Measurements from ENCODE around the gene OSTN. TPM values are rescaled to one million over a fixed set of nuclear protein-coding genes. Genes with fewer than 3 reads are reported as not detected.
"Not testable (repeated sequence)": the region's sequence is repeated elsewhere in the genome, so short reads cannot be mapped to it uniquely, and the experiment has no call there.

The OSTN gene
- total RNA-seq, 2 donors from 2014 or later, result 0.09 TPM; not detected in 1

DNA sequence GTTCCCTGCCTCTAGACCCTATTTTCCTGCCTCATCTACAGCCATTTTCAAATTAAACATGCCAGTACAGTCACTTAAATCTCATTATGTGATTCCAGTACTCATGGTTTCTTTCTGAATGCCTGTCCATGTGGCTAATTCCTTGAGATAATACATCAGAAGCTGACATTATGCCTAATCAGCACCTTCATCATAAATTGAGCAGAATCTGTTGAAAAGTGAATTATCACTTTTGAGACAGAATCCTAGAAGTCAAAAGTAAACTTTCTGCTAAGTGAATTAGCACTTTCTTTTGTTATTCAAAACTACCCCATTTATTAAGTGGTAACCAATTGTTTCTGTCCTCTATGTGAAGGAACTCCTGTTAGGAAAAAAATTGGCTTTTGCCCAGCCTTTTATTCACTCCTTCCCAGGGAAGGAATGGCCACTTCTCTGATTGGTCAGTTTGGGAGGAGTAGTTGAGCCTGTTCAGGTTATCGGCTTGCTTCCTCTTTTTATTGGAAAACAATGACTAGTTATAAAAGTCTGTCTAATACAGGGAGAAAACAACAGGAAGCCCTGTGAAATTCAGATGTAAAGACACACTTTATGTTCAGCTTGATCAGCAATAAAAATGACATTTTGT is 40.5 kb downstream of the OSTN start:
- no peak overlapping the region for H3K27ac ChIP-seq
- intact Hi-C loops (cut with DNase I), result no loop called here
- H3K4me1 ChIP-seq (replicated peaks), result no peaks in the 10 kb centered on the region
- TF ChIP-seq POLR2AphosphoS5 (IDR thresholded peaks at IDR 0.05), result no peak
- TF ChIP-seq, protein P1, sequence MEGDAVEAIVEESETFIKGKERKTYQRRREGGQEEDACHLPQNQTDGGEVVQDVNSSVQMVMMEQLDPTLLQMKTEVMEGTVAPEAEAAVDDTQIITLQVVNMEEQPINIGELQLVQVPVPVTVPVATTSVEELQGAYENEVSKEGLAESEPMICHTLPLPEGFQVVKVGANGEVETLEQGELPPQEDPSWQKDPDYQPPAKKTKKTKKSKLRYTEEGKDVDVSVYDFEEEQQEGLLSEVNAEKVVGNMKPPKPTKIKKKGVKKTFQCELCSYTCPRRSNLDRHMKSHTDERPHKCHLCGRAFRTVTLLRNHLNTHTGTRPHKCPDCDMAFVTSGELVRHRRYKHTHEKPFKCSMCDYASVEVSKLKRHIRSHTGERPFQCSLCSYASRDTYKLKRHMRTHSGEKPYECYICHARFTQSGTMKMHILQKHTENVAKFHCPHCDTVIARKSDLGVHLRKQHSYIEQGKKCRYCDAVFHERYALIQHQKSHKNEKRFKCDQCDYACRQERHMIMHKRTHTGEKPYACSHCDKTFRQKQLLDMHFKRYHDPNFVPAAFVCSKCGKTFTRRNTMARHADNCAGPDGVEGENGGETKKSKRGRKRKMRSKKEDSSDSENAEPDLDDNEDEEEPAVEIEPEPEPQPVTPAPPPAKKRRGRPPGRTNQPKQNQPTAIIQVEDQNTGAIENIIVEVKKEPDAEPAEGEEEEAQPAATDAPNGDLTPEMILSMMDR (IDR thresholded peaks at IDR 0.05), result no peak
- TF ChIP-seq POLR2A (IDR thresholded peaks at IDR 0.05), result no peak
- 19% methylated on average over 1 of the region's 1 CpG for WGBS
- no peaks in the 10 kb centered on the region for H3K36me3 ChIP-seq
- no peaks in the 10 kb centered on the region for H3K27me3 ChIP-seq (replicated peaks; ENCODE audit: insufficient read depth)
- no peaks in the 10 kb centered on the region for H3K9me3 ChIP-seq
- no peak for DNase-seq (ENCODE audit: low spot score)
- no peak overlapping the region for H3K4me3 ChIP-seq

DNA sequence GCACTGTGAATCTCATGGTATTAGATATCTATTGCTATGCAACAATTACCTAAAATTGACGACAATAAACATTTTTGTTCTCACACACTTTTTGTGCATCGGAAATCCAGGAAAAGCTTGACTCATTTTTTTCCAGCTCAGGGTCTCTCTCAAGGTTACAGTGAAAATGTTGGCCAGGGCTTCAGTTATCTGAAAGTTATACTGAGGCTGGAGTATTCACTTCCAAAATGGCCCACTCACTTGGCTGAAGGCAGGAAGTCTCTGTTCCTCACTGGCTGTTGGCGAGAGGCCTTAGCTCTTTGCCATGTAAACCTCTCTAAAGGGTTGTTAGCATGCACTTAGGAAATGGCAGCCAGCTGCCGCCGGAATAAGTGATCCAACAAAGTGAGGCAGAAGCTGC is 41.4 kb downstream of the OSTN start:
- no peak for DNase-seq (ENCODE audit: low spot score)
- TF ChIP-seq, protein P1 (IDR thresholded peaks at IDR 0.05), result no peak
- no peak for TF ChIP-seq POLR2A (IDR thresholded peaks at IDR 0.05)
- TF ChIP-seq POLR2AphosphoS5 (IDR thresholded peaks at IDR 0.05), result no peak
- Histone ChIP-seq H3K27ac (no peak overlapping the region), H3K4me1 (replicated peaks) (no peaks in the 10 kb centered on the region), H3K4me3 (no peak overlapping the region), H3K27me3 (replicated peaks; ENCODE audit: insufficient read depth) (no peaks in the 10 kb centered on the region), H3K36me3 (no peaks in the 10 kb centered on the region), H3K9me3 (no peaks in the 10 kb centered on the region)
- intact Hi-C loops (cut with DNase I), result no loop called here
- 91% methylated on average over 5 of the region's 5 CpGs for WGBS

DNA sequence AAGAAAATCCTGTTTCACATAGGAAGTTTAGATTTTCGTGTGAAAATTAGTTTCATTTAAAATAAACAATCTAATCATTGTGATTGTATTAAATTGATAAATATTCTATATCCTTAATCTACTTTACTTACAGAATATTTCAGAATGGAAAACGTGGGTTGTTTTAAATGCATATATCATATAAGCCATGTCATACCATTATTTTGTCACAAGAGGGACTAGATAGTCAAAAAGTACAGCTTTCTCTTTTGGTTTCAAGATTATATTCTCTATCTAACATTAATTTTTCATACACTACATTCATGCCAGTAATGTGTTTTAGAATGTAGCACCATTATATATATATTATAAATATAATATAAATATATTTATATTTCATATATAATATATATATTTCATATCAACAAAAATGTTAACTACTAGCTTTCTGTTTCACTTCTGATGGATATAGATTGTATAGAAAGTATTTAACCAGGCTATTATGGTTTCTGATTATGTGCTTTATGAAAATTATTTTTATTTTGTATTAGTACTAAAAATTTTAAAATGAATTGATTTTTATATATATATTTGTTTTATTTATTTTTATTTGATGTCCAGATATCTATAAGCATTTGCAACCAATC is 45.3 kb downstream of the OSTN start:
- intact Hi-C loops (cut with DNase I), result no loop called here

DNA sequence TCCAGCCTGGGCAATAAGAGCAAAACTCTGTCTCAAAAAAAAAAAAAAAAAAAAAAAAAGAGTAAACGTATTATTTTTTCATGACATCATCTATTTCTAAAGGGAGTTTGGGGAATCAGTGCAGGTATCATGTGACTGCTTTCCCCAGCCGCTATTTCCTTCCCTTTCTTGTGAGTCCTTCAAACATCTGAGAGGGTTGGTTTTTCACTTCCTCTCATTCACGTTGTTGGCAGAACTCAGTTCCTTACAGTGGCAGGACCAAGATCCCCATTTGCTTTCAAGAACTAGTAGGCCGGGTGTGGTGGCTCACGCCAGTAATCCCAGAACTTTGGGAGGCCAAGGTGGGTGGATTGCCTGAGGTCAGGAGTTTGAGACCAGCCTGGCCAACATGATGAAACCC is 47.0 kb downstream of the OSTN start:
- not testable (repeated sequence) for DNase-seq (ENCODE audit: low spot score); H3K27me3 ChIP-seq (replicated peaks; ENCODE audit: insufficient read depth); H3K9me3 ChIP-seq; H3K4me3 ChIP-seq; H3K4me1 ChIP-seq (replicated peaks); H3K27ac ChIP-seq; H3K36me3 ChIP-seq
- intact Hi-C loops (cut with DNase I), result loop anchor here (5.0 kb wide), 1 partner anchor 146 kb away; no protein-coding TSS in a partner anchor
- 81% methylated on average over 5 of the region's 5 CpGs for WGBS

More for the DNA sequence above, 45.3 kb downstream of the OSTN start:
- H3K36me3 ChIP-seq, result no peaks in the 10 kb centered on the region
- no peak overlapping the region for H3K4me3 ChIP-seq
- DNase-seq (ENCODE audit: low spot score), result no peak
- H3K9me3 ChIP-seq, result no peaks in the 10 kb centered on the region
- no peaks in the 10 kb centered on the region for H3K27me3 ChIP-seq (replicated peaks; ENCODE audit: insufficient read depth)
- H3K27ac ChIP-seq, result no peak overlapping the region
- 37% methylated on average over 2 of the region's 2 CpGs for WGBS
- TF ChIP-seq POLR2AphosphoS5 (IDR thresholded peaks at IDR 0.05), result no peak
- TF ChIP-seq, protein P1 (IDR thresholded peaks at IDR 0.05), result peak in 3 of 4 experiments; percentile 28 to 42 (median 34)
- H3K4me1 ChIP-seq (replicated peaks), result no peaks in the 10 kb centered on the region

DNA sequence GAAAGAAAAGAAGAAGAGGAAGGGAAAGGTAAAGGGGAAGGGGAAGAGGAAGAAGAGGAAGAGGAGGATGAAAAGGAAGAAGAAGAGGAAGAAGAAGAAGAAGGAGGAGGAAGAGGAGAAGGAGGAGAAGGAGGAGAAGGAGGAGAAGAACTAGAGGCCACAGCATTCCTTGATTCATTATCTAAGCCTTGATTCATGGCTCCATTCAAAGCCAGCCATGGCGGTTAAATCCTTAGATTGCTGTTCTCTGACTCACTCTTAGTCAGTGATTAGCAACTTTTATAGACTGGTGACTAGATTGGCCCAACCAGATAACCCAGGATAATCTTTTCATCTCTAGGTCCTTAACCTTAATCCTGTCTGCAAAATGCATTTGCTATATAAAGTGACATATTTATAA is 47.6 kb downstream of the OSTN start:
- no peak for DNase-seq (ENCODE audit: low spot score)
- TF ChIP-seq POLR2AphosphoS5 (IDR thresholded peaks at IDR 0.05), result no peak
- TF ChIP-seq, protein P1 (IDR thresholded peaks at IDR 0.05), result no peak
- TF ChIP-seq POLR2A (IDR thresholded peaks at IDR 0.05), result no peak
- H3K27me3 ChIP-seq (replicated peaks; ENCODE audit: insufficient read depth), result no peaks in the 10 kb centered on the region
- no peaks in the 10 kb centered on the region for H3K9me3 ChIP-seq
- no peaks in the 10 kb centered on the region for H3K36me3 ChIP-seq
- intact Hi-C loops (cut with DNase I), result loop anchor here (5.0 kb wide), 1 partner anchor 146 kb away; no protein-coding TSS in a partner anchor
- H3K4me1 ChIP-seq (replicated peaks), result no peaks in the 10 kb centered on the region
- H3K4me3 ChIP-seq, result no peak overlapping the region
- no peak overlapping the region for H3K27ac ChIP-seq
- 83% methylated on average over 1 of the region's 1 CpG for WGBS
